C4-2B (cell line): ENCODE results near the gene OPCML.

Experiments used
- CTCF ChIP-seq: fragments of 450-650 bp; conservative IDR thresholded peaks from 2 replicates; pipeline ENCODE4 v1.5.1; 2017; ENCODE audit warnings: mild to moderate bottlenecking
- ZFX ChIP-seq: fragments of 450-650 bp; IDR thresholded peaks from 2 replicates; pipeline ENCODE4 v1.6.1; 2017

- no peak for TF ChIP-seq CTCF
- TF ChIP-seq ZFX = no peak
Observed at GRCh38 chr11:132680584-132680983, 851.7 kb downstream of the OPCML start.
